Measurements from ENCODE around the gene CYP2A13.

DNA sequence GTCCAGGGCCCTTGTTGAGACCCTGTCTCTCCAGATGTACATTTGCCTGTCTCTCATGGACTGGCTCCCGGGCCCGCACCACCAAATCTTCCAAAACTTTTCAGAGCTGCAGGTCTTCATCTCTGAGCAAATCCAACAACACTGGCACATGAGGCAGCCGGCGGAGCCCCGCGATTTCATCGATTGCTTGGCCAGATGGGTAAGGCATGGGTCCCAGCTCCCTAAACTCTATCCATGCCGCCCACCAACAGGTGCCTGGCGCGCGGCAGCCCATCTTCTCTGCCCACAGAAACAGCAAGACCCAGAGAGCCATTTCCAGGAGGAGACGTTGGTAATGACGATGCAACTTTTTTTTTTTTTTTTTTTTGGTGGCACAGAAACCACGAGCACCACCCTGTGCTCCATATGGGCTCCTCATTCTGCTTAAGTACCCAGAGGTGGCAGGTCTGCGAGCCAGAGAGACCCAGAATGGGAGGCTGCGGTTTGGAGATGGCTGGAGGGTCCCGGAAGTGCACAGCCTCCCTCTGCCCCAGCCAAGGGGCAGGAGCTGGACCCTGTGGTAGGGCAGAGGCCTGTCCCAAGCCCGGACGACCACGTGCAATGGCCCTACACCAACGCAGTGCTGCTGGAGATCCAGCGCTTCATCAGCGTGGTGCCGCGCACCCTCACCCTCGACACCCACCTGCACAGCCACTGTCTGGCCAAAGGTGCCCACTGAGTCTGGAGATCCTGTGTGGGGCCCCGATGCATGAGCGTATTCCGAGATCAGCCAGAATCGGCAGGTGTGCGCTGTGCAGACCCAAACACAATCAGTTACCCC is 48.6 kb downstream of the CYP2A13 start:
- TF ChIP-seq, protein P1, sequence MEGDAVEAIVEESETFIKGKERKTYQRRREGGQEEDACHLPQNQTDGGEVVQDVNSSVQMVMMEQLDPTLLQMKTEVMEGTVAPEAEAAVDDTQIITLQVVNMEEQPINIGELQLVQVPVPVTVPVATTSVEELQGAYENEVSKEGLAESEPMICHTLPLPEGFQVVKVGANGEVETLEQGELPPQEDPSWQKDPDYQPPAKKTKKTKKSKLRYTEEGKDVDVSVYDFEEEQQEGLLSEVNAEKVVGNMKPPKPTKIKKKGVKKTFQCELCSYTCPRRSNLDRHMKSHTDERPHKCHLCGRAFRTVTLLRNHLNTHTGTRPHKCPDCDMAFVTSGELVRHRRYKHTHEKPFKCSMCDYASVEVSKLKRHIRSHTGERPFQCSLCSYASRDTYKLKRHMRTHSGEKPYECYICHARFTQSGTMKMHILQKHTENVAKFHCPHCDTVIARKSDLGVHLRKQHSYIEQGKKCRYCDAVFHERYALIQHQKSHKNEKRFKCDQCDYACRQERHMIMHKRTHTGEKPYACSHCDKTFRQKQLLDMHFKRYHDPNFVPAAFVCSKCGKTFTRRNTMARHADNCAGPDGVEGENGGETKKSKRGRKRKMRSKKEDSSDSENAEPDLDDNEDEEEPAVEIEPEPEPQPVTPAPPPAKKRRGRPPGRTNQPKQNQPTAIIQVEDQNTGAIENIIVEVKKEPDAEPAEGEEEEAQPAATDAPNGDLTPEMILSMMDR (IDR thresholded peaks at IDR 0.05): no peak
- no peak for TF ChIP-seq POLR2A (IDR thresholded peaks at IDR 0.05)
